ENCODE results near the gene CSMD2. TPM values are rescaled to one million over a fixed set of nuclear protein-coding genes. Genes with fewer than 3 reads are reported as not detected.

Gene CSMD2
- total RNA-seq, 2 experiments from 2014 or later: not detected

GRCh38 chr1:33615546-33615945 is 549.5 kb downstream of the CSMD2 start:
- H3K27me3 Mint-ChIP-seq: peaks cover 24% of the 10 kb centered on the region
- intact Hi-C loops (cut with micrococcal nuclease): no loop called here
- H3K27ac Mint-ChIP-seq: no peak overlapping the region
- H3K9me3 Mint-ChIP-seq: no peaks in the 10 kb centered on the region
- ChIA-PET POLR2A (no interaction called here), CTCF (no interaction called here)
- ATAC-seq (no peak), DNase-seq (no peak)
- H3K4me3 Mint-ChIP-seq: no peak overlapping the region
- H3K36me3 Mint-ChIP-seq (ENCODE audit: low read depth): no peaks in the 10 kb centered on the region
- H3K4me1 Mint-ChIP-seq (ENCODE audit: low read depth): no peaks in the 10 kb centered on the region
- TF ChIP-seq CTCF (IDR thresholded peaks at IDR 0.05): no peak

GRCh38 chr1:33610864-33611455 is 554.1 kb downstream of the CSMD2 start:
- Mint-ChIP-seq H3K27ac (no peak overlapping the region), H3K4me1 (ENCODE audit: low read depth) (no peaks in the 10 kb centered on the region), H3K4me3 (no peak overlapping the region), H3K36me3 (ENCODE audit: low read depth) (no peaks in the 10 kb centered on the region), H3K9me3 (no peaks in the 10 kb centered on the region), H3K27me3 (peaks cover 14% of the 10 kb centered on the region)
- TF ChIP-seq CTCF (IDR thresholded peaks at IDR 0.05): no peak
- DNase-seq (no peak), ATAC-seq (no peak)
- ChIA-PET POLR2A (interaction anchor here (0.8 kb wide), 1 partner anchor 22 kb away, joined by 3 read pairs; no protein-coding TSS in a partner anchor), CTCF (interaction anchor here (1.2 to 2.2 kb wide), 2 partner anchors 22 to 140 kb away, joined by 4 to 11 read pairs; no protein-coding TSS in a partner anchor)
- intact Hi-C loops (cut with micrococcal nuclease): no loop called here

- DNase-seq: no peak
- POLR2A ChIA-PET: no interaction called here
- Mint-ChIP-seq H3K4me3 (no peak overlapping the region), H3K27me3 (peaks cover 14% of the 10 kb centered on the region), H3K9me3 (no peaks in the 10 kb centered on the region), H3K27ac (no peak overlapping the region), H3K4me1 (ENCODE audit: low read depth) (no peaks in the 10 kb centered on the region), H3K36me3 (ENCODE audit: low read depth) (no peaks in the 10 kb centered on the region)
- no peak for TF ChIP-seq CTCF (IDR thresholded peaks at IDR 0.05)
- intact Hi-C loops (cut with micrococcal nuclease): no loop called here
- ATAC-seq: no peak
- CTCF ChIA-PET: interaction anchor here (1.2 to 2.2 kb wide), 2 partner anchors 23 to 140 kb away, joined by 4 to 11 read pairs; no protein-coding TSS in a partner anchor
These were observed 554.6 kb downstream of the CSMD2 start for GRCh38 chr1:33610391-33610790.

- H3K4me1 Mint-ChIP-seq (ENCODE audit: low read depth): no peaks in the 10 kb centered on the region
- peaks cover 15% of the 10 kb centered on the region for H3K27me3 Mint-ChIP-seq
- intact Hi-C loops (cut with micrococcal nuclease): no loop called here
- ChIA-PET CTCF (interaction anchor here (0.8 to 2.2 kb wide), 4 partner anchors 16 to 139 kb away, joined by 3 to 11 read pairs (median 3); no protein-coding TSS in a partner anchor), POLR2A (no interaction called here)
- no peak for TF ChIP-seq CTCF (IDR thresholded peaks at IDR 0.05)
- H3K4me3 Mint-ChIP-seq: no peak overlapping the region
- H3K27ac Mint-ChIP-seq: no peak overlapping the region
- no peaks in the 10 kb centered on the region for H3K9me3 Mint-ChIP-seq
- H3K36me3 Mint-ChIP-seq (ENCODE audit: low read depth): no peaks in the 10 kb centered on the region
- ATAC-seq (no peak), DNase-seq (no peak)
These were observed 555.3 kb downstream of the CSMD2 start for GRCh38 chr1:33609739-33610138.

GRCh38 chr1:33608825-33609400 is 556.1 kb downstream of the CSMD2 start:
- H3K9me3 Mint-ChIP-seq: no peaks in the 10 kb centered on the region
- peaks cover 10% of the 10 kb centered on the region for H3K27me3 Mint-ChIP-seq
- H3K4me3 Mint-ChIP-seq: no peak overlapping the region
- TF ChIP-seq CTCF (IDR thresholded peaks at IDR 0.05): no peak
- ATAC-seq (no peak), DNase-seq (no peak)
- ChIA-PET CTCF (interaction anchor here (0.8 to 1.4 kb wide), 3 partner anchors 16 to 138 kb away, joined by 3 read pairs; no protein-coding TSS in a partner anchor), POLR2A (no interaction called here)
- intact Hi-C loops (cut with micrococcal nuclease): no loop called here
- no peaks in the 10 kb centered on the region for H3K4me1 Mint-ChIP-seq (ENCODE audit: low read depth)
- H3K36me3 Mint-ChIP-seq (ENCODE audit: low read depth): no peaks in the 10 kb centered on the region
- no peak overlapping the region for H3K27ac Mint-ChIP-seq
